ENCODE data around the gene GRIN3A.

Gene GRIN3A

GRCh38 chr9:101684665-101685064, 53.8 kb downstream of the GRIN3A start:
- DNase-seq (no peak), ATAC-seq (ENCODE audit: insufficient read depth, low read depth) (no peak)
- no peak overlapping the region for H3K4me3 ChIP-seq (ENCODE audit: low read depth in 1 of 2, low read length in 2 of 2)
- H3K9ac ChIP-seq (ENCODE audit: low read depth, low read length), result no peak overlapping the region
- H3K79me2 ChIP-seq (ENCODE audit: insufficient read depth, low read length), result no peaks in the 10 kb centered on the region
- no peak overlapping the region for H2AFZ ChIP-seq (ENCODE audit: low read depth, low read length)
- no peaks in the 10 kb centered on the region for H4K20me1 ChIP-seq (ENCODE audit: insufficient read depth, low read length)
- no peak overlapping the region for H3K27ac ChIP-seq (ENCODE audit: low read length)
- TF ChIP-seq CTCF (IDR thresholded peaks at IDR 0.05; ENCODE audit: borderline replicate concordance, extremely low read depth, low read length, poor library complexity, severe bottlenecking) (no peak), EZH2 (IDR thresholded peaks at IDR 0.05; ENCODE audit: borderline replicate concordance, low read depth, low read length, severe bottlenecking) (no peak)
- no peaks in the 10 kb centered on the region for H3K9me3 ChIP-seq (ENCODE audit: insufficient read depth, low read length, severe bottlenecking)
- H3K27me3 ChIP-seq (ENCODE audit: insufficient read depth, low read length, poor library complexity), result no peaks in the 10 kb centered on the region
- H3K4me2 ChIP-seq (ENCODE audit: insufficient read depth, low read length), result no peak overlapping the region
- no peaks in the 10 kb centered on the region for H3K36me3 ChIP-seq (ENCODE audit: insufficient read depth, low read length)
- H3K4me1 ChIP-seq (ENCODE audit: insufficient read depth, low read length), result no peaks in the 10 kb centered on the region

GRCh38 chr9:101683236-101683635, 55.2 kb downstream of the GRIN3A start:
- no peaks in the 10 kb centered on the region for H3K9me3 ChIP-seq (ENCODE audit: insufficient read depth, low read length, severe bottlenecking)
- H3K9ac ChIP-seq (ENCODE audit: low read depth, low read length), result no peak overlapping the region
- H3K4me3 ChIP-seq (ENCODE audit: low read depth in 1 of 2, low read length in 2 of 2), result no peak overlapping the region
- no peak overlapping the region for H3K27ac ChIP-seq (ENCODE audit: low read length)
- no peaks in the 10 kb centered on the region for H3K27me3 ChIP-seq (ENCODE audit: insufficient read depth, low read length, poor library complexity)
- no peak for DNase-seq
- H3K4me2 ChIP-seq (ENCODE audit: insufficient read depth, low read length), result no peak overlapping the region
- H3K36me3 ChIP-seq (ENCODE audit: insufficient read depth, low read length), result no peaks in the 10 kb centered on the region
- no peaks in the 10 kb centered on the region for H3K4me1 ChIP-seq (ENCODE audit: insufficient read depth, low read length)
- TF ChIP-seq EZH2 (IDR thresholded peaks at IDR 0.05; ENCODE audit: borderline replicate concordance, low read depth, low read length, severe bottlenecking), result no peak
- TF ChIP-seq CTCF (IDR thresholded peaks at IDR 0.05; ENCODE audit: borderline replicate concordance, extremely low read depth, low read length, poor library complexity, severe bottlenecking), result no peak
- ATAC-seq (ENCODE audit: insufficient read depth, low read depth), result no peak
- H3K79me2 ChIP-seq (ENCODE audit: insufficient read depth, low read length), result no peaks in the 10 kb centered on the region
- H2AFZ ChIP-seq (ENCODE audit: low read depth, low read length), result no peak overlapping the region
- H4K20me1 ChIP-seq (ENCODE audit: insufficient read depth, low read length), result no peaks in the 10 kb centered on the region

- Histone ChIP-seq H3K27ac (ENCODE audit: low read length) (no peak overlapping the region), H3K36me3 (ENCODE audit: insufficient read depth, low read length) (no peaks in the 10 kb centered on the region), H3K4me3 (ENCODE audit: low read depth in 1 of 2, low read length in 2 of 2) (no peak overlapping the region), H3K4me1 (ENCODE audit: insufficient read depth, low read length) (no peaks in the 10 kb centered on the region), H4K20me1 (ENCODE audit: insufficient read depth, low read length) (no peaks in the 10 kb centered on the region), H3K9ac (ENCODE audit: low read depth, low read length) (no peak overlapping the region), H3K9me3 (ENCODE audit: insufficient read depth, low read length, severe bottlenecking) (no peaks in the 10 kb centered on the region), H3K27me3 (ENCODE audit: insufficient read depth, low read length, poor library complexity) (no peaks in the 10 kb centered on the region), H3K79me2 (ENCODE audit: insufficient read depth, low read length) (no peaks in the 10 kb centered on the region), H2AFZ (ENCODE audit: low read depth, low read length) (no peak overlapping the region), H3K4me2 (ENCODE audit: insufficient read depth, low read length) (no peak overlapping the region)
- TF ChIP-seq CTCF (IDR thresholded peaks at IDR 0.05; ENCODE audit: borderline replicate concordance, extremely low read depth, low read length, poor library complexity, severe bottlenecking) (no peak), EZH2 (IDR thresholded peaks at IDR 0.05; ENCODE audit: borderline replicate concordance, low read depth, low read length, severe bottlenecking) (no peak)
- ATAC-seq (ENCODE audit: insufficient read depth, low read depth) (no peak), DNase-seq (no peak)
Observed at GRCh38 chr9:101677861-101678260, 60.6 kb downstream of the GRIN3A start.

- Histone ChIP-seq H3K27me3 (ENCODE audit: insufficient read depth, low read length, poor library complexity) (no peaks in the 10 kb centered on the region), H3K4me1 (ENCODE audit: insufficient read depth, low read length) (no peaks in the 10 kb centered on the region), H3K4me3 (ENCODE audit: low read depth in 1 of 2, low read length in 2 of 2) (no peak overlapping the region), H3K27ac (ENCODE audit: low read length) (no peak overlapping the region), H3K36me3 (ENCODE audit: insufficient read depth, low read length) (no peaks in the 10 kb centered on the region), H3K79me2 (ENCODE audit: insufficient read depth, low read length) (no peaks in the 10 kb centered on the region), H3K9me3 (ENCODE audit: insufficient read depth, low read length, severe bottlenecking) (no peaks in the 10 kb centered on the region), H4K20me1 (ENCODE audit: insufficient read depth, low read length) (no peaks in the 10 kb centered on the region), H3K4me2 (ENCODE audit: insufficient read depth, low read length) (no peak overlapping the region), H2AFZ (ENCODE audit: low read depth, low read length) (no peak overlapping the region), H3K9ac (ENCODE audit: low read depth, low read length) (no peak overlapping the region)
- DNase-seq, result no peak
- ATAC-seq (ENCODE audit: insufficient read depth, low read depth), result no peak
- TF ChIP-seq CTCF (IDR thresholded peaks at IDR 0.05; ENCODE audit: borderline replicate concordance, extremely low read depth, low read length, poor library complexity, severe bottlenecking), result no peak
- TF ChIP-seq EZH2 (IDR thresholded peaks at IDR 0.05; ENCODE audit: borderline replicate concordance, low read depth, low read length, severe bottlenecking), result no peak
Observed at GRCh38 chr9:101675341-101675740, 63.1 kb downstream of the GRIN3A start.
